A673 (cell line): ENCODE results near the gene RSPRY1. TPM values are rescaled to one million over a fixed set of nuclear protein-coding genes. Genes with fewer than 3 reads are reported as not detected.
"Not testable (repeated sequence)": the region's sequence is repeated elsewhere in the genome, so short reads cannot be mapped to it uniquely, and the experiment has no call there.

Experiments used
- BruUV-seq: library from RNA; stranded (reverse); fragments of 400-500 nt; replicated peaks from 2 replicates; lab custom pipeline; 2021; lab: Mats Ljungman, UMichigan
- CTCF ChIA-PET: fragments of 300-600 bp; sonication (Branson Sonifier 250); formaldehyde crosslinking; loops from one replicate; lab custom pipeline; 2022; ENCODE audit warnings: antibody characterized with exemption; lab: Charles Lee
- POLR2A ChIA-PET: fragments of 300-600 bp; sonication (Branson Sonifier 250); formaldehyde crosslinking; loops from one replicate; lab custom pipeline; 2022; ENCODE audit warnings: antibody characterized with exemption; ENCODE audit not compliant: low non-redundant PET; lab: Charles Lee
- DNase-seq: peaks from one replicate; pipeline ENCODE4 v3.0.0-alpha.2; 2015; ENCODE audit warnings: low spot score
- H3K27ac ChIP-seq: fragments of 200-600 bp; sonication (generic); 2 replicates; pipeline ENCODE4 v1.5.1; 2016; ENCODE audit warnings: mixed run types, low read depth, mild to moderate bottlenecking, mixed read lengths, antibody characterized with exemption, low read length; ENCODE audit not compliant: poor library complexity, severe bottlenecking
- H3K27me3 ChIP-seq: fragments of 200-600 bp; sonication (generic); replicated peaks from 2 replicates; pipeline ENCODE4 v1.6.1; 2017; ENCODE audit warnings: mixed run types, low read depth, mild to moderate bottlenecking, mixed read lengths, antibody characterized with exemption, low read length; ENCODE audit not compliant: insufficient read depth, poor library complexity
- H3K36me3 ChIP-seq: fragments of 200-600 bp; sonication (generic); 2 replicates; pipeline ENCODE4 v1.6.1; 2016; ENCODE audit warnings: mixed run types, mild to moderate bottlenecking, mixed read lengths, antibody characterized with exemption, low read length; ENCODE audit not compliant: insufficient read depth, poor library complexity, severe bottlenecking
- H3K4me1 ChIP-seq: fragments of 200-600 bp; sonication (generic); 2 replicates; pipeline ENCODE4 v1.6.1; 2017; ENCODE audit warnings: mixed run types, mild to moderate bottlenecking, mixed read lengths, antibody characterized with exemption, low read length; ENCODE audit not compliant: insufficient read depth, poor library complexity, severe bottlenecking
- H3K4me3 ChIP-seq: fragments of 200-600 bp; sonication (generic); 2 replicates; pipeline ENCODE4 v1.5.1; 2016; ENCODE audit warnings: low read depth, mixed run types, mild to moderate bottlenecking, mixed read lengths, low read length; ENCODE audit not compliant: poor library complexity, severe bottlenecking
- H3K9me3 ChIP-seq: fragments of 200-600 bp; sonication (generic); 2 replicates; pipeline ENCODE4 v1.6.1; 2016; ENCODE audit warnings: mixed run types, low read depth, mild to moderate bottlenecking, mixed read lengths, antibody characterized with exemption, low read length; ENCODE audit not compliant: poor library complexity, severe bottlenecking
- CTCF ChIP-seq: fragments of 300-800, 200-600 bp; sonication (generic); conservative IDR thresholded peaks from 2 replicates; pipeline ENCODE4 v1.5.1; 2017; ENCODE audit warnings: low read depth, mild to moderate bottlenecking, antibody characterized with exemption, low read length, moderate library complexity, mixed read lengths
- EZH2 ChIP-seq: fragments of 200-600 bp; sonication (generic); IDR thresholded peaks from 2 replicates; pipeline ENCODE4 v1.6.1; 2017; ENCODE audit warnings: borderline replicate concordance, low read depth, mild to moderate bottlenecking, mixed read lengths, antibody characterized with exemption, low read length; ENCODE audit not compliant: poor library complexity, severe bottlenecking
- intact Hi-C: fragments of 100-400 bp; cut with micrococcal nuclease; formaldehyde crosslinking; loops from one replicate; pipeline ENCODE4 v1.10.0; 2022; ENCODE audit not compliant: unreplicated experiment
- total RNA-seq: library from RNA; stranded (reverse); gene quantifications from 2 replicates; pipeline ENCODE4 v1.2.3, GENCODE V29; 2021

RSPRY1 gene
- total RNA-seq, 1 experiment from 2014 or later: 45.6 TPM

DNA sequence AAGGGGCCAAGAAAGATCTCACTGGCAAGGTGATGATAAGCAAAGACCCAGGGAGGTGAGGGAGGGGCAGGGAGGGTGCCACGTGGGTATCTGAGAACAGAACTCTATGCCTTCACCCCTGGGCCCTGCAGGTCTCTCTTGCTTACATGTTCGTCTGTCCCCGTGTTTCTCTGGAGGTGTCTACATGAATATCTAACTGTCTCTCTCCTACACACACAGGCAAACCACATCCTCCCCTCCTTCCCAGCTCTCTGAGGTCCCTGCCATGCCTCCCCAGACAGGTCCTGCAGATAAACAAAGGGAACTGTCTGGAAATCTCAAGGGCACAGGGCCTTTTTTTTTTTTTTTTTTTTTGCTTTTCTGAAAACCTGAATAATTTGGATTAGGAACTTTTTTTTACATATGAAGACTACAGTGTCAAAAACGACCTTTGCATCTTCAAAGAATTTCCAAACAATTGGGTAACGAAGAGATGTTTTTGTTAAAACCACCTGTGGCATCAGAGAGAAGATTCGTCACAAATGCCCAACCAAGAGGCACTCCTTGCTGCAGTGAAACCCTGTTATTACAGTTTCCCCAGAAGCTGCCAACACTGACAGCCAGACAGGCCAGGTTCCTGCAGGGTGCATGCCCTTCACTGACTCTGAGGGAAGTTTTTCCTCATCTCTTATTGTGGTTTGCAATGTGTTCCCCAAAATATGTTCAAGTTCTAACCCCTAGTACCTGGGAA, 80.6 kb downstream of the RSPRY1 start:
- no peaks in the 10 kb centered on the region for H3K9me3 ChIP-seq
- H3K27ac ChIP-seq: no peak overlapping the region
- intact Hi-C loops: no loop called here
- no peak overlapping the region for H3K4me3 ChIP-seq
- H3K36me3 ChIP-seq: no peaks in the 10 kb centered on the region
- ChIA-PET POLR2A (no interaction called here), CTCF (no interaction called here)
- no peaks in the 10 kb centered on the region for H3K4me1 ChIP-seq
- no TSS peak for BruUV-seq
- TF ChIP-seq EZH2 (no peak), CTCF (no peak)
- DNase-seq: no peak
- H3K27me3 ChIP-seq: no peaks in the 10 kb centered on the region

- BruUV-seq, H3K27ac ChIP-seq, CTCF ChIA-PET, DNase-seq, H3K4me3 ChIP-seq, H3K9me3 ChIP-seq, H3K4me1 ChIP-seq, POLR2A ChIA-PET, H3K27me3 ChIP-seq, H3K36me3 ChIP-seq, intact Hi-C loops: not testable (repeated sequence)
Measured at GRCh38 chr16:57267343-57267742, 81.2 kb downstream of the RSPRY1 start.

DNA sequence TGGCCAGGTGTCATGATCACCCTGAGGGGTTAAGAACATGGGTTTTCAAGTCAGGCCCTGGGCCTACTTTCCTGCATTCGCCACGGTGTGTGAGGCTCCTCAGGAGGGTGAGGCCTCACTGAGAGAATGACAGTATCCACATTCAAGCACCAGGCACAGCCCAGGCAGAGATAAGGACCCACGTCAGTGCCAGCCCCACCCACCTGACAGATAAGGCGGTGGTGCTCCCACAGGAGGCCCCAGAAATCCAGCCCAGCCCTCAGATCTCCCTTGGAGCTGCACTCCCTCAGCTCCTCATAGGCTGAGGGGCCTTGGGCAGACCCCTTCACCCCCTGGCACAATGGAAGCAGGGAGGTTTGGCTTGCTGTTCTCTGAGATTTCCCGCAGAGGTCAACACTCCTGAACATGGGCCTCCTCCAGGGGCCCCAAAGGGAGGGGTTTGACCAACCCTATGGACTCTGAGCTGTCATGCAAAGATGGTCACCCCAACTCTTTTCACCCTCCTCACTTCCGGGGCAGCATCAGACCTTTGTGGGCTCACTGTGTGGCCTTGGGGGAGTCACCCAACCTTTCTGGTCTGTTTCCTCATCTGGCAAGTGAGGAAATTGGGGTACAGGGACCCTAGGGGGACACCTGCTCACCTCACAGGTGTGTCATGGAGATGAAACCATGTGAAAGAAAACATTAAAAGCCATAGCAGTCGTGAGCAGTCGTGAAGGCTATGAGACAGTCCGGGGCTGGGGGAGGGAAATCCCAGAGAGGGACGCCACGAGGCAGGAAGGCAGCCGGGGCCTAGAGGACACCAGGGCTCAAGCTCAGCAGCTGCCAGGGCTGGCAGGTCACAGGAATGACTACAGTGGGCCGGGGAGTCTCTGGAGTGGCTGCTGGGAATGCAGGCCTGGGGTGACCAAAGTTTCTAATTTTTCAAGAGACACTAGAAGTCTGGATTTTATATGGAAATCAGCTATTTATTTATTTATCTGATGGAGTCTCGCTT, 83.0 kb downstream of the RSPRY1 start:
- no peak for DNase-seq
- no peak for TF ChIP-seq CTCF
- TF ChIP-seq EZH2: no peak
- Histone ChIP-seq H3K4me1 (no peaks in the 10 kb centered on the region), H3K27me3 (no peaks in the 10 kb centered on the region), H3K27ac (no peak overlapping the region), H3K9me3 (no peaks in the 10 kb centered on the region), H3K4me3 (no peak overlapping the region), H3K36me3 (no peaks in the 10 kb centered on the region)
- ChIA-PET CTCF (no interaction called here), POLR2A (no interaction called here)
- no TSS peak for BruUV-seq
- intact Hi-C loops: no loop called here
